ENCODE data around the gene SLC39A2.

DNA sequence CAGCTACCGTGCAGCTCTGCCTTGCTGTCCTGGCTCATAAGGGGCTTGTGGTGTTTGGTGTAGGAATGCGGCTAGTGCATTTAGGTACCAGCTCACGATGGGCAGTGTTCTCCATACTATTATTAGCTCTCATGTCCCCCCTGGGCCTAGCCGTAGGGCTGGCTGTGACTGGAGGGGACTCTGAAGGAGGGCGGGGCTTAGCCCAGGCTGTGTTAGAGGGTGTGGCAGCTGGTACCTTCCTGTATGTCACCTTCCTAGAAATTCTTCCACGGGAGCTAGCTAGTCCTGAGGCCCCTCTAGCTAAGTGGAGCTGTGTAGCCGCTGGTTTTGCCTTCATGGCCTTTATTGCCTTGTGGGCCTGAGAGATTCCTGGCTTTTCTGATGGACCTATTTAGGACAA lies 2.1 kb downstream of the SLC39A2 start:
- TF ChIP-seq, protein P1, sequence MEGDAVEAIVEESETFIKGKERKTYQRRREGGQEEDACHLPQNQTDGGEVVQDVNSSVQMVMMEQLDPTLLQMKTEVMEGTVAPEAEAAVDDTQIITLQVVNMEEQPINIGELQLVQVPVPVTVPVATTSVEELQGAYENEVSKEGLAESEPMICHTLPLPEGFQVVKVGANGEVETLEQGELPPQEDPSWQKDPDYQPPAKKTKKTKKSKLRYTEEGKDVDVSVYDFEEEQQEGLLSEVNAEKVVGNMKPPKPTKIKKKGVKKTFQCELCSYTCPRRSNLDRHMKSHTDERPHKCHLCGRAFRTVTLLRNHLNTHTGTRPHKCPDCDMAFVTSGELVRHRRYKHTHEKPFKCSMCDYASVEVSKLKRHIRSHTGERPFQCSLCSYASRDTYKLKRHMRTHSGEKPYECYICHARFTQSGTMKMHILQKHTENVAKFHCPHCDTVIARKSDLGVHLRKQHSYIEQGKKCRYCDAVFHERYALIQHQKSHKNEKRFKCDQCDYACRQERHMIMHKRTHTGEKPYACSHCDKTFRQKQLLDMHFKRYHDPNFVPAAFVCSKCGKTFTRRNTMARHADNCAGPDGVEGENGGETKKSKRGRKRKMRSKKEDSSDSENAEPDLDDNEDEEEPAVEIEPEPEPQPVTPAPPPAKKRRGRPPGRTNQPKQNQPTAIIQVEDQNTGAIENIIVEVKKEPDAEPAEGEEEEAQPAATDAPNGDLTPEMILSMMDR (IDR thresholded peaks at IDR 0.05), result no peak
- TF ChIP-seq YY1 (IDR thresholded peaks at IDR 0.05; ENCODE audit: low read depth), result no peak
- no peak for TF ChIP-seq POLR2AphosphoS5 (IDR thresholded peaks at IDR 0.05; ENCODE audit: low read depth, low read length)
- TF ChIP-seq RXRA (IDR thresholded peaks at IDR 0.05; ENCODE audit: borderline replicate concordance, low read depth), result no peak
- no peak for TF ChIP-seq USF2 (IDR thresholded peaks at IDR 0.05; ENCODE audit: borderline replicate concordance, low read depth, low read length)
- no peak for TF ChIP-seq EZH2phosphoT487 (IDR thresholded peaks at IDR 0.05; ENCODE audit: borderline replicate concordance, low read depth)
- TF ChIP-seq JUND (IDR thresholded peaks at IDR 0.05), result no peak
- no peak for TF ChIP-seq NFIC (IDR thresholded peaks at IDR 0.05; ENCODE audit: borderline replicate concordance)
- no peak for TF ChIP-seq TAF1 (IDR thresholded peaks at IDR 0.05; ENCODE audit: borderline replicate concordance, low read depth, low read length)
- no peak for TF ChIP-seq EP300 (IDR thresholded peaks at IDR 0.05; ENCODE audit: borderline replicate concordance in 1 of 2, low read depth in 1 of 2, low read length in 1 of 2)
- TF ChIP-seq, protein P2, sequence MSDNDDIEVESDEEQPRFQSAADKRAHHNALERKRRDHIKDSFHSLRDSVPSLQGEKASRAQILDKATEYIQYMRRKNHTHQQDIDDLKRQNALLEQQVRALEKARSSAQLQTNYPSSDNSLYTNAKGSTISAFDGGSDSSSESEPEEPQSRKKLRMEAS (IDR thresholded peaks at IDR 0.05; ENCODE audit: low read depth), result no peak
- TF ChIP-seq MXI1 (IDR thresholded peaks at IDR 0.05; ENCODE audit: low read depth, low read length), result no peak

Data from SK-N-SH (cell line).